NCI-H2196 (cell line): ENCODE data around the gene TECPR1.

Source experiments
- DNase-seq: peaks from one replicate; lab custom pipeline; 2025; ENCODE audit not compliant: unreplicated experiment; lab: John Stamatoyannopoulos, UW

The TECPR1 gene

DNA sequence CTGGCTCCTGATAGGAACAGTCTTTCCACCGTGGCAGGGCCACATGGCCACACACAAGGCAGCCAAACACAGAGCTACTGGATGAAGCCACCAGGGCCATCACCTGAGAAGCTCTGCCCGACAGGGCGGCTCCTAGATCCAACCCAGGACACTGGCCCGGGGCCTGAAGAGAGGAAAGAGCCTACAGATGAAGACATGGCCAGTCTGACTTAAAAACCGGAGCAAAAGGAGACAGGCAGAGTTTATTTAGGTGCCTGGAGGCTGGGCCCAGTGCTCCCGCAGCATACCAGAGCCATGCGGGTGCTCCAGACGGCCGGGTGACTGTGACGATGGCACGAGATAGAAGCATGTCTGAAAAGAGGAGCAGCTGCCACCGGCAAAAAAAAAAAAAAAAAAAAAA lies 3.9 kb downstream of the TECPR1 start:
- no peak for DNase-seq

DNA sequence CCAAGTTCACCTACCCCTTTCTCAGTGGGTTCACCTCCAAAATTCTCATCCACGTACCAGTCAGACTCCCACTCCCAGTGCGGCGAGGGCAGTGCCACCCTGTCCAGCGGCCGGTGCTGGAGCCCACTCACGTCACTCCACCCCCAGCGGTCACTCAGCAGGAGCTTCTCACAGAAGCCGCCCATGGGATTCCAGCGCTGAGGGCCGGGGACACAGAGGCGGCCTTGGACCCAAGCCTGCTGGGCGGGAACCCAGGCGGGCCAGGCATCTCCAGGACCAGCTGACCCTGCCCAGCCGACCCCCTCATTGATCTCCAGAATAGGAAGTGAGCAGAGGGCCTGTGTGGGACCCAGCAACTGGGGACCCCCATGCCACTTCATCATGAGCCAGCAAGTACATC lies 7.2 kb downstream of the TECPR1 start:
- no peak for DNase-seq

DNA sequence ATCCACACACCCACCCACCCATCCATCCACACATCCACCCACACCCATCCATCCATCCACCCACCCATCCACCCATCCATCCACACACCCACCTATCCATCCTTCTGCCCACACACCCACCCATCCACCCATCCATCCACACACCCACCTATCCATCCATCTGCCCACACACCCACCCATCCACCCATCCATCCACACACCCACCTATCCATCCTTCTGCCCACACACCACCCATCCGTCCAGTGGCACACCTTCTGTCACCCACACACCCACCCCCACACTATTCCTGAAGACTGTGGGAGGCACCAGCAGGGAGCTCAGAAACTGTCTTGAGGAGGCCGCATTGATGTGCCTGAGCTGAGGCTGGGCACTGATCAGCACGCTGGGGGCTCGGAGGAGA lies 9.1 kb downstream of the TECPR1 start:
- DNase-seq = no peak

DNA sequence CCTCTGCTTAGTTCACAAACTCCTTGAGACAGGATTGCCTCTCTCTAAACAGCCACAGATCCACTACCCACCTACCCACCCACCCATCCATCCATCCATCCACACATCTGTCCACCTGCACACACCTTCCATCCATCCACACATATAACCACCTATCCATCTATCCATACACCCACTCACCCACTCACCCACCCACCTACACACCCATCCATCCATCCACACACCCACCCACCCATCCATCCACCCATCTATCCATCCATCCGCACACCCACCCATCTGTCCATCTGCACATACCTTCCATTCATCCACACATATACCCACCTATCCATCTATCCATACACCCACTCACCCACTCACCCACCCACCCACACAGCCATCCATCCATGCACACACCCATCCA lies 9.7 kb downstream of the TECPR1 start:
- DNase-seq = no peak

DNA sequence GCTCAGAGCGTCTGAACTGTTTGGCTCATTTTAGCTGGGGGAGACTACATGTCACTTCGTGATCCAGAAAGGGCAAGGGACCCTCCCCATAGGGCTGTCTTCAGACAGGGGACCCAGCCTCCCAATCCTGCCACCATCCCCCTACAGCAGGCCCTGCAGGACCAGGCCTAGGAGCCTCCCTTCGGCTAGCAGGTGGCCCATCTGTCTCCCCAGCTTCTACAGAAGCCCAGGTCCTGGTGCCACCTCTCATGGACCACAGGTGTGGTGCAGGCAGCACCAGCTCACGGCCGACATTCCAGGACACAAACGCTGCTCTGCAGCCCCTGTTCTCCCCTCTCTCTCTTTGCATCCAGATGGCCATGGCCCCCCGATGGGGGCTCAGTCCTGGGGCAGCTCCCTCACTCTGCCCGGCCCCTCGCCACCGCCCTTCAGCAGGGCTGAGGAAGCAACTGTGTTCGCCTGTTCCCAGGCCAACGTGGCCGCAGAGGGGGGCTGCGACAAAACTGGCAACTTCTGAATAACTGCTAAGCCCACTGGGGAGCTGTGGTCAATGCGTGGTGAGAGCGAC lies 10.3 kb downstream of the TECPR1 start:
- DNase-seq = no peak

DNA sequence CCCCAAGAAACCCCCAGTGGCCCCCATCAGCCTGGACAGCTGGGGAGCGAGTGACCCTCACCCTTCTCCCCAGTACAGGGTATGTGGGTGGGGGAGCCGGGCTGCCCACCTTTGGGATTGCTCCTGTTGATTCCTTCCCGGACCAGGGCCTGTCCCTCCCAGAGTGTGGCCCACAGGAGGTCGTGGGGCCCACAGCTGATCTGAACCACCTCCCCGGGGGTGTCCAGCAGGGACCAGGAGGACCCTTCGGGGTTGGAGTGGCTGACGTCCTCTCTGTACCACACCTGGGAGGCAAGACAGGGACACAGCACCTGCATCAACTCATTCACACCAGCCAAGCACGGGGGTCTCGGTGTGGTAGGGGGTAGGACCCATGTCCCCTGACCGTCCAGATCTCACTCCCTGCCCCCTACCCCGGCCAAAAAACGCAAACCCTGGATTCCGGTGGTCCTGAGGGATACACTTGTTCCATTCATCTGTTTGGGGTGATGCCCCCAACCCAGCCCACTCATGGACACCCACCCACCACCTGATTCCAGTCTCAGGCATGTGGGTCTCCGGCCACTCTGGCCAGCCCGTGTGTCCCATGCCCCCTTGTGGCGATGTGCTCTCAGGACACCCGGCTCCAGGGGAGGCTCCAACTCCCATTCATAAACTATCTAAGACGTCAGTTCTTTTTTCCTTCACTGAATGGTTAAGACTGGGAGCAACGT lies 10.9 kb downstream of the TECPR1 start:
- DNase-seq = peak; percentile 47

DNA sequence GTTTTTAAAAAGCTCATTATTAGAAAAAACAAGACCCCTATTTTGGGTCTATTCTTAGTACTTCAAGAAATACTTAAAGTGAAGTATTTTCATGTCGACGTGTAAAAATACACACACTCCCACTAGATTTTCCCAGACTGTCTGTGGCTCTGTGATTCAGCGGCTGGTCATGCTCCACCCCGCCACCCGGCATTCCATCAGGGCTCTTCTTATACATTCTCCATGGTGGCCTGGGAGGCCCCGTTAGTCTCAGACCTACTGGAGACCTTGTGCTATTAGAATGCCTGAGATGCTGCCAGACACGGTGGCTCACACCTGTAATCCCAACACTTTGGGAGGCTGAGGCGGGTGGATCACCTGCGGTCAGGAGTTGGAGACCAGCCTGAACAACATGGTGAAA lies 13.1 kb downstream of the TECPR1 start:
- DNase-seq = no peak

DNA sequence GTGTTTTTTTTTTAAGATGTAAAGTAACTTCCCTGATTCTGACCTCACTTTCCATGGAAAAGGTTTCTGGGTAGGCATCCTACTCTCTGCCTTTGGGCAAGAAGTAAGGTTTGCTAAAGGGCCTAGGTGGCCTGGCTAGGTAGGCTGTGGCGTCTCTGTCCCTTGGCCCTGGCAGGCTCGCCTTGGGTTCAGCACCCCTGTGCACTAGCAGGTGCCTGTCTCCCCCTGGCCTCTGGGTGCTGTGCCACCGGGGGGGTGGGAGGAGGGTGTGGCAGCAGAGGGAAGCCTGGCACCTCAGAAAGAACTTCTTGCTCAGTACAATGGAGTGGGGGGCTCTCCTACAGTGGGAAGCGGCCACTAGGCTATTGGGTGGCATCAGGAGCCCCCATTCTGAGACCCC lies 14.0 kb downstream of the TECPR1 start:
- no peak for DNase-seq

DNA sequence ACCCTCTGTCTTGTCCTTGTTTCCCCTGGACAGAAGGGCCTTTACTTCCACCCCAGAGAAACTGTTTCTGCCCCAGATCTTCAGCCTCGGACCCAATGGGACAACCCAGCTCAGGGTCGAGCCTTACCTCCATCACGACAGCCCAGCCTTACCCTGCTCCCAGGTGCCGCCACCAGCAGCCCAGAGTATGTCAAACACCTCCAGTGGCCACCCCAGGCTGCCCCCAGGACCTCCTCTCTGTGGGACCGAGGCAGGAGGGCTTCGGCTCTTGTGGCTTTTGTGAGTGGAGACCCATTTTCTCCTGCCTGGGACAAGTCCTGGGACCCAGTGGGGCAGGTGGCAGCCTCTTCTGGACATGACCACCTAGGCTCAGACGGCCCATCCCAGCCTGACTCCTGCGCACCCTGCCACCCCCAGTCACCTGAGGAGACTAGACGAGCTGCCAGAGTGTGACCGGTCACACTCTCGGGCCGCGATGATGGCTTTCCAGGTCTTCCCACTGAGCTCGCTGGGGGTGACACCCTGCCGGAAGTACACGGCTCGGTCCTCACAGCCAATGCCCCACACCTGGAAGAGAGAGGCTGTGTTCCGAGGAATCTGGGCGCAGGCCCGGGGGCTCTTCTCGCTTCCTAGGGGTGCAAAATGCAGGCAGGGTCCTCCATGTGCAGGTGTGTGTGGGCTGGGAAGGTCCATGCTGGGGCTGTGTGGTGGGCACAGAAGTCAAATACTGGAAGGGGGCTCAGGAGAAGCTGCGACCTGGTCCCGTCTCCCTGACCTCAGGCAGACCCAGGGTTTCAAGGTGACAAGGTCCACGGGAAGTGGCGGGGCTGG lies 15.5 kb downstream of the TECPR1 start:
- no peak for DNase-seq

DNA sequence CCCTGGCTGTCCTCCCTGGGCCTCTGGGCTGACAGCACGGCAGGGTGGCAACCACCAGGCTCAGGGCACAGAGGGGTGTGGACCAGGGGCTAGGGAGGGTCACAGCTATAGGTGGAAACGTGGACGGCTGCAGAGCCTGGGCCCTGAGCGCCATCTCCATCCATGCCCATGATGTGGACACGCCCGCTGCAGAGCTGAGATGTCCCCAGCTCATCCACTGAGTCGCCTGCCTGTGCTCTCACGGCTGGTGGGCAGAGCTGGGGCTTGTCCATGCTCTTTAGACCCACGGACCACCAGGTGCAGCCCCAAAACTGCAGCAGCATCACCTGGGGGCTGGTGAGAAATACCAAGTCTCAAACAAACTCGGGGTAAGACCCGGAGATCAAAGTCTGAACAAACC lies 16.1 kb downstream of the TECPR1 start:
- DNase-seq = no peak

DNA sequence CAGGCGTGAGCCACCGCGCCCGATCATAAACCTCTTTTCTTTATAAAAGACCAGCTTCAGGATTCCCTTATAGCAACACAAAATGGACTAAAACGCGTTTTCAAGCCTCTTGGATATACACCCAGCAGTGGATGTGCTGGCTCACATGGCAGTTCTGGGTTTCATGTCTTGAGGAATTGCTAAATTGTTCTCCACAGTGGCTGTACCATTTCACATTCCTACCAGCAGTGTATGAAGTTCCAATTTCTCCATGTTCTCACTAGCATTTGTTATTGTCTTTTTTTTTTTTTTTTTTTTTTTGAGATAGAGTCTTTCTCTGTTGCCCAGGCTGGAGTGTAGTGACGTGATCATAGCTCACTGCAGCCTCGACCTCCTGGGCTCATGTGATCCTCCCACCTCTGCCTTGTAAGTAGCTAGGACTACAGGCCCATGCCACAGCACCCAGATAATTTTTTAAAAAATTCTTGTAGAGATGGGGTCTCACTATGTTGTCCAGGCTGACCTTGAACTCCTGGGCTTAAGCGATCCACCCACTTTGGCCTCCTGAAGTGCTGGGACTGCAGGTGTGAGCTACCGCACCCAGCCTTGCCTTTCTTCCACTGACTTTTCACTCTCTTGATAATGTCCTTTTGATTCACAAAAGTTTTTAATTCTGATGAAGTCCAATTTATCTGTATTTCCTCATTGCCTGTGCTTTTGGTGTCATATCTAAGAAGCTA lies 17.4 kb downstream of the TECPR1 start:
- DNase-seq = no peak

DNA sequence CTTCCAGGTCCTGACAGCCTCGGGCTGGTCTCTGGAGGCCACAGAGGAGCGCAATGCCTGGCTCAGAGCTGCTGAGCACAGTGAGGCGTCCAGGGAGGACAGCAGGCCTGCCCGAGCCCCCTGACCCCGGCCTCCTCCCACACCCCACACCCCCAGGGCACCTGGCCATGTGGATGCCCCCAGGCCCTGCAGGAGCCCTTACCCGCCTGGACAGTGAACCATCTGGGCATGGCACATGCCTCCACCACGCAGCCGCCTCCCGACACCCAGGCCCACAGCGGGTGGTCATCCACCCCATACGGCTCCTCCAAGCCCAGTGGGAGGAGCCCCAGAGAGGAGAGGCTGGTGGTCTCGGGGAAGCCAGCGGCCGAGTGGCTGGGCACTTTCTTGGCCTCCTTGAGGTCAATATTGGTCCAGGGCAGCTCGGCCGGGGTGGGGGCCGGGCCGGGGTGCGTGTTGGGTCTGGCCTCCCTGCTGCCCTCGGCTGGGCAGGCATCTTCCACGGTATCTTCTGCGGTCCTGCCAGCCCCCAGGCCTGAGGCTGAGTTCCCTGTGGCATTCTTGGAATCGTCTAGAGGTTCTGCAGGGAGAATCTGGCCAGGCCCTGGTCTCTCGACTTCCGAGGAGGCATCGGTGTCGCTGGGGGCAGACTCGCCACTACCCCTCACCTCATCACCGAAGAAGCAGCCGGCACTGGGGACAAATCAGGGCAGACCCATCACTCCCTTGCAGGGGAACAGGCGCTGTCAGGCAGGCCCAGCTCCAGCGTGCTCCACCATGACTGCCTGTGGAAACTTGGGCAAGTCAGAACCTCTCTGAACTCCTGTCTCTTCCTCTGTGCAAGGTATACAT lies 18.6 kb downstream of the TECPR1 start:
- no peak for DNase-seq

DNA sequence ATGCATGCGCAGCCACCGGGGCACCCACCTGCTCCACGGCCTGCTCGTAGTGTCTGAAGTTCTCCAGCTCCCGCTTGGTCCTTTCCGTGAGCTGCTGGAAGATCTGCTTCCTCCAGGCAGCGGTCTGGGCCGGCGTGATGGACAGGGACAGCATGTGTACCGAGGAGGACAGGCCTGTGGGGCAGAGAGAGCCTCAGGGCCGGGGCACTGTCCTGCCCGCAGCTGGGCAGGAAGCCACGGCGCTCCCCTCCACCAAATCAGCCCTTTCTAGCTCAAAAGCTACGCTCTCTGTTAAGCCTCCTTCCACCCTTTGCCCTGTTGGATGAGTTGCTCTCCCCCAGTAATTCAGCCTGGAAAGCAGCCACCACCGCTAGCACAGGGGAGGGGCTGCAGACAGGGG lies 19.2 kb downstream of the TECPR1 start:
- no peak for DNase-seq

DNA sequence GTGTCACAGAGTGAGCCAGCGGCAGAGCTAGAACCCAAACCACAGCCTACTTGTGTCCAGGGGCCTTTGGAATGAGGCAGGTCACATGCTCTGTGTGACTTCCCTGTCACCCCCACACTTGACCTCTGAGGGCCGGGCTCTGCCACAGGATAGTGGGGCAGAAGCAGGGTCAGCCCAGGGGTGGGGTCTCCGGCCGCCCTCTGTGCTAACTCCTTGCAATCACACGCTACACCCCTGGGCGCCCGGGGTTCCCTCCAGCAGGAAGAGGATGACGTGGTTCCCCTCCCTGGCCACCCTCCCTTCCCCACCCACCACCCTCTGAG lies 19.8 kb downstream of the TECPR1 start:
- DNase-seq = no peak

DNA sequence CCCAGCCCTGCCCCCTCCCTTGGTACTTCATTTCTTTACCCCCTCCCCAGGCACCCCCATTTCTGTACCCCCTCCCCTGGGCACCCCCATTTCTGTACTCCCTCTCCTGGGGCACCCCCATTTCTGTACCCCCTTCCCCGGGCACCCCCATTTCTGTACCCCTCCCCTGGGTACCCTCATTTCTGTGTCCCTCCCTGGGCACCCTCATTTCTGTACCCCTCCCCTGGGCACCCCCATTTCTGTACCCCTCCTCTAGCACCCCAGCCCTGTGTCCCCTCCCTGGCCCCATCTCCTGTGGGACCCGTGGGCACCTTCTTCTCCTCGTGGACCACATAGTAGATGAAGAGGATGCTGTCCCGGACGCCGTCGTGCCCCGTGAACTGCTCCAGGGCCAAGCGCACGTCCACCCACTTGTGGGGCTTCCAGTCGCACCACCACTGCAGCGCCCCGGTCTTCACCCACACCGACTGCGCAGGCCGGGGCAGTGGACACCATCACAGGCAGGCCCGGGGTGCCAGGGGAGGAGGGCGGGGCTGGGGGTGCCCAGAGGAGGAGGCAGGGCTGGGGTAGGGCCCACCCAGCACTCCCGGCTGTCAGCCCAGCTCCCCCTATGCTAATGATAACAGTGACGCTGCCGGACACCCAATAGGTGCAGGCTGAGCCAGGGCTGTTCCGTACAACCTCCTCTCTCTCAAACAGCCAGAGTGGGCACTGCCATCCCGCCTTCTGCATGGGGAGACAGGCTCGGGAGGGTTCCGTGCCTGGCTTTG lies 20.4 kb downstream of the TECPR1 start:
- no peak for DNase-seq

DNA sequence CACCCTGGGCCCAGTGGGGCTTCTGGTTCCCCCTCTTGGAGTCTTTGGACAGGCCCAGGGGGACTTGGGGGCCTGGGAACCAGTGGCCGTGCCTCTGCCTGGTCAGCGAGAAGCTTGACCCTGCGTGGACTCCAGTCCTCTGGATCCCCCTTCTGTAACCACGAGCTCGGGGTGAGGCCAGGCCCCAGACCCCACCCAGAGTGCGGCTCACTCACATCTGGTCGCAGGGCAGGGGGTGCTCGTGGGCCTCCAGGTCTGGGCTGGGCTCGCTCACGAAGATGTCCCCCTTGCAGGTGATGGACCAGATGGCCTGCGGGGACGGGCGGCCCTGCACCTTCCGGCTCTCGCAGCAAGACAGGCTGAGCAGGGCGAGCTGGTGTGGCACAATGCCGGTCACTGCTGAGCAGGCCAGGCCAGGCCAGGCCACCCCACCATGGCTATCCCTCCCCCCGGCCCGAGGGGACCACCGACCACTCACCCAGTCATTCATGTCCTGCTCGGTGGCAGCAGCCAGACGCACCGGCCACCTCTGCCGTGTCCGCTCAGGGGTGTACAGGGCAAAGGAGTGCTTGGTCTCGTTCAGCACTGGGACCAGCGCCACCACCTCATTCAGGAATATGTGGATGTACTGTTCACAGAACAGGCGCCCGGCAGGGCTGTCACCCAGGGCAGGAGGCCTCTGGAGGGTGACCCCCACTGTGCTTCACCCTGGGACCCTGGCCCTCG lies 21.1 kb downstream of the TECPR1 start:
- DNase-seq = no peak

DNA sequence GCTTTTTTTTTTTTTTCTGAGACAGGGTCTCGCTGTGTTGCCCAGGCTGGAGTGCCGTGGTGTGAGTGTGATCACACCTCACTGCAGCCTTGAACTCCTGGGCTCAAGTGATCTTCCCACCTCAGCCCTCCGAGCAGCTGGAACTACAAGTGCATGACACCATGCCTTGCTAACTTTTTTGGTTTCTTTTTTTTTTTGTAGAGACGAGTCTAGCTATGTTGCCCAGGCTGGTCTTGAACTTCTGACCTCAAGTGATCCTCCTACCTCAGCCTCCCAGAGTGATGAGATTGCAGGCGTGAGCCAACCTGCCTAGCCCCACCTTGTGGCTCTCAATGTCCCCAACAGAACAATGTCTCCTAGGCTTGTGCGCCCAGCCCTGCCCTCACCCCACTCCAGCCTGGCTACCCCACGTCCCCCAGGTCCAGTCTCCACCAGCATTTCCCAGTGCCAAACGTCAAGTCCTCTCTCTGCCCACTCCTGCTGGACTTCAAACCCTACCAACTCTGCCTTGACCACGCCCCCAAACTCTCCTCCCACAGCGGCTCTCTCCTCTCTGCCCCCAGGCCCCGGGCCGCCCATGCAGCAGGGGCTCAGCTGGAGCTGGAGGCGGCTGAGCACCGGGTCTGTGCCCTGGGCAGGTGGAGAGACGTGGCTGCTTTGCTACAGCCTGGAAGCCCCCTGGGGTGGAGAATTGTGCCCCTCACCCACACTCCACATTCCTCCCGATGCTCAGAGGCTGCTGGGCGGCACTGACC lies 21.9 kb downstream of the TECPR1 start:
- no peak for DNase-seq

DNA sequence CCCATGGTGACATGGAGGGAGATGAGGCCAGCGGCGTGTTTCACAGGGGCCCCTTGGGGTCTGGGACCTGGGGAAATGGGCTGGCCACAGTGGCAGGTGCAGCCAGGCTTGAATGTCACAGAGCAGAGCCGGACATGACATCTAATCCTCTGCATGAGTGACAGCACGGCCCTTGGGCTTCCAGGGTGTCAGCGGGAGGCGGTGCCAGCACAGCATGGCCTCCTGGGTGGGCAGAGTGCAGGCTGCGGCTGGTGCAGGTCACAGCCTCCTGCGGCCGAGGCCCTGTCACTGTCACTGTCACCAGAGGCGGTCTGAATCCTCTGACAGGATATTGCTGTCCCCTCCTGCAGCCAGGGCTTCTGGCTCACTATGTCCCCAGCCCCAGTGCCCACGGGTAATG lies 22.6 kb downstream of the TECPR1 start:
- DNase-seq = no peak

DNA sequence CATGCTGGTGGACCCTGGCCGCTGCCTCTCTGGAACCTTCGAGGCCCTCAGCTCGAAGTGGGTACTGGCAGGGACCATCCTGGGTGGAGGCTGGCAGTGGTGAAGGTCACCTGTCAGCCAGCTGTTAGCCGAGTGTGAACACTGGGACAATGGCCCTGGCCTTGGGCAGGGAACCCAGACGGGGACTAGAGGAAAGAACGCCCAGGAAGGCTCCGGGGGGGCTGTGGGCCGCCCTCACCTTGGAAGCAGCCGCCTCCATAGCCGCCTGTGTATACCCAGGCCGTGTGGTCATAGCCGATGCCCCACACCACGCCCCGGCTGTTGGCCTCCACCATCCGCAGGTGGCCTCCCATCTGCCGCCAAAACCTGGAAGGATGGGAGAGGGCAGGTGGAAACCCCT lies 23.2 kb downstream of the TECPR1 start:
- no peak for DNase-seq
